ENCODE measurements around the gene SLIRP. TPM values are rescaled to one million over a fixed set of nuclear protein-coding genes. Genes with fewer than 3 reads are reported as not detected.
"Not testable (repeated sequence)": the region's sequence is repeated elsewhere in the genome, so short reads cannot be mapped to it uniquely, and the experiment has no call there.

SLIRP gene
- 618 TPM for polyA plus RNA-seq (2013, experiment 1 of 2)
- 553 TPM for polyA plus RNA-seq (2013, experiment 2 of 2)

DNA sequence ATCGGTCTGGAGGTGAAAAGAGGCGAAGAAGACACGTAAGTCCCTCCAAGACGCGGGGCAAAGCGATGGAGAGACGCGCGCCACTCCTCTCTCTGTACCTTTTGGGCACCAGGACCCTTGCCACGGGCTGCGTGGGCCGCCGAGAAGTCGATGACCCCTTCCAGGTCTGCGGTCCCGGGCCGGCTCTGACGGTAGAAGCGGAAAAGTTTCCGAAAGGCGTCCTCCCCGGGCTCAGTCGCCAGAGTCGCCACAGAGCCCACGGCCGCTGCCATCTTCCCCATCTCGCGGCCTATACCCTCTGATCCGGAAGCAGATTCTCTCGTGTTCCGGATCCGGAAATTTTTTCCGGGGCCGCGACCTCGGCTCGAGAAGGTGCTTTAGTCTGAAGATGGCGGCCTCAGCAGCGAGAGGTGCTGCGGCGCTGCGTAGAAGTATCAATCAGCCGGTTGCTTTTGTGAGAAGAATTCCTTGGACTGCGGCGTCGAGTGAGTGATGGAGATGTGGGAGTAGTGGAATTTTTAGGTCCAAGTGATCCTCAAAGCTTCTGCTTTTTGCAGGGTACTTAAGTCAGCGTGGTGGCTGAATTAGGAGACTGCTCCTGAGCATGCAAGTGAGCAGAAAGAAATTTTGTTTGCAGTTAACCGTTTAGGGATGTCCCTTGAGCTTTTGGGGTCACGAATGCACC, at the start of gene SLIRP, which contains the start of gene ALKBH1:
Gene SLIRP (plus strand): TSS at position 380 of the 685 bp plus-strand sequence. CDS start 9 bp downstream, at position 389.
Gene ALKBH1 (minus strand): TSS at position 300 of the 685 bp plus-strand sequence. CDS start 19 bp downstream, at position 281.
- H3K9ac ChIP-seq (ENCODE audit: low read depth, low read length): peak within 1 kb of the TSS; percentile 98
- WGBS: under 1% methylated on average over 49 of the region's 49 CpGs
- peak within 1 kb of the TSS; percentile 96 for H3K4me3 ChIP-seq (ENCODE audit: low read length)
- no peaks in the 10 kb centered on the region for H3K27me3 ChIP-seq (ENCODE audit: insufficient read depth, low read length)
- H3K27ac ChIP-seq (ENCODE audit: low read depth, low read length): peak within 1 kb of the TSS; percentile 55
- peaks cover 54% of the 10 kb centered on the region for H3K36me3 ChIP-seq (ENCODE audit: insufficient read depth, low read length)
- no peaks in the 10 kb centered on the region for H3K9me3 ChIP-seq (ENCODE audit: insufficient read depth, low read depth, low read length)
- peaks cover 14% of the 10 kb centered on the region; the same call in 1 of the 2 replicates for H3K4me1 ChIP-seq (ENCODE audit: insufficient read depth, low read length)

GRCh38 chr14:77659831-77660230, 48.1 kb upstream of the SLIRP start:
- WGBS: 97% methylated on average over 2 of the region's 2 CpGs
- Histone ChIP-seq H3K9me3 (ENCODE audit: insufficient read depth, low read depth, low read length) (no peaks in the 10 kb centered on the region), H3K27ac (ENCODE audit: low read depth, low read length) (no peak overlapping the region), H3K27me3 (ENCODE audit: insufficient read depth, low read length) (no peaks in the 10 kb centered on the region), H3K4me3 (ENCODE audit: low read length) (no peak overlapping the region), H3K4me1 (ENCODE audit: insufficient read depth, low read length) (peaks cover 13% of the 10 kb centered on the region; the same call in 1 of the 2 replicates), H3K9ac (ENCODE audit: low read depth, low read length) (no peak overlapping the region), H3K36me3 (ENCODE audit: insufficient read depth, low read length) (no peaks in the 10 kb centered on the region)

- Histone ChIP-seq H3K9me3 (ENCODE audit: insufficient read depth, low read depth, low read length) (no peaks in the 10 kb centered on the region), H3K27ac (ENCODE audit: low read depth, low read length) (no peak overlapping the region), H3K9ac (ENCODE audit: low read depth, low read length) (no peak overlapping the region), H3K27me3 (ENCODE audit: insufficient read depth, low read length) (no peaks in the 10 kb centered on the region), H3K4me1 (ENCODE audit: insufficient read depth, low read length) (peaks cover 13% of the 10 kb centered on the region; the same call in 1 of the 2 replicates), H3K4me3 (ENCODE audit: low read length) (no peak overlapping the region), H3K36me3 (ENCODE audit: insufficient read depth, low read length) (no peaks in the 10 kb centered on the region)
- WGBS: 91% methylated on average over 7 of the region's 7 CpGs
Measured at GRCh38 chr14:77660754-77661153, 47.1 kb upstream of the SLIRP start.

GRCh38 chr14:77661562-77661961, 46.3 kb upstream of the SLIRP start:
- H3K27ac ChIP-seq (ENCODE audit: low read depth, low read length); H3K27me3 ChIP-seq (ENCODE audit: insufficient read depth, low read length); H3K9ac ChIP-seq (ENCODE audit: low read depth, low read length); H3K9me3 ChIP-seq (ENCODE audit: insufficient read depth, low read depth, low read length); H3K4me3 ChIP-seq (ENCODE audit: low read length); H3K36me3 ChIP-seq (ENCODE audit: insufficient read depth, low read length): not testable (repeated sequence)
- 56% methylated on average over 7 of the region's 9 CpGs for WGBS
- peaks cover 13% of the 10 kb centered on the region; the same call in 1 of the 2 replicates for H3K4me1 ChIP-seq (ENCODE audit: insufficient read depth, low read length)

DNA sequence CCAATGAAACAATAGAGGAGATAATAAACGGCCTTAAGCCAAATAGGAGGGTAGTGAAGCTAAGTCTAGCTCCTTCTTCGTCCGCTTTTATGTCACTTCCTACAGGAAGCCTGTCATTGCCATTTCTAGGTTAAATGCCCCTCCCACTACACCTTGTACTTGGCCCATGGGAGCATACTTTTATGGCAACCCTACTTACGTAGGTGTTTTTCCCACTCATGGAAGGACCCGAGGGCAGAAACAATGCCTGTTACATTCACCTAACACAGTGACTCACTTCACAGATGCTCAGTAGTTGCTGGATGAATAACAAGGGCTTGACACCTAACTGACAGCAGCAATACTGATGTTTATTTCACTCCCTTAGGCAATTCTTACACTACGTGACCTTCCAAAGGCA, 44.6 kb upstream of the SLIRP start:
- no peaks in the 10 kb centered on the region for H3K27me3 ChIP-seq (ENCODE audit: insufficient read depth, low read length)
- H3K36me3 ChIP-seq (ENCODE audit: insufficient read depth, low read length): no peaks in the 10 kb centered on the region
- peaks cover 13% of the 10 kb centered on the region for H3K4me1 ChIP-seq (ENCODE audit: insufficient read depth, low read length)
- H3K4me3 ChIP-seq (ENCODE audit: low read length): no peak overlapping the region
- WGBS: 79% methylated on average over 6 of the region's 6 CpGs
- no peaks in the 10 kb centered on the region for H3K9me3 ChIP-seq (ENCODE audit: insufficient read depth, low read depth, low read length)
- no peak overlapping the region for H3K9ac ChIP-seq (ENCODE audit: low read depth, low read length)
- H3K27ac ChIP-seq (ENCODE audit: low read depth, low read length): no peak overlapping the region

GRCh38 chr14:77667331-77667730, 40.6 kb upstream of the SLIRP start:
- no peaks in the 10 kb centered on the region for H3K9me3 ChIP-seq (ENCODE audit: insufficient read depth, low read depth, low read length)
- no peak overlapping the region for H3K4me3 ChIP-seq (ENCODE audit: low read length)
- H3K27me3 ChIP-seq (ENCODE audit: insufficient read depth, low read length): no peaks in the 10 kb centered on the region
- no peak overlapping the region for H3K27ac ChIP-seq (ENCODE audit: low read depth, low read length)
- H3K36me3 ChIP-seq (ENCODE audit: insufficient read depth, low read length): peaks cover 5% of the 10 kb centered on the region; the same call in 1 of the 2 replicates
- H3K9ac ChIP-seq (ENCODE audit: low read depth, low read length): no peak overlapping the region
- H3K4me1 ChIP-seq (ENCODE audit: insufficient read depth, low read length): peaks cover under 1% of the 10 kb centered on the region; the same call in 1 of the 2 replicates

DNA sequence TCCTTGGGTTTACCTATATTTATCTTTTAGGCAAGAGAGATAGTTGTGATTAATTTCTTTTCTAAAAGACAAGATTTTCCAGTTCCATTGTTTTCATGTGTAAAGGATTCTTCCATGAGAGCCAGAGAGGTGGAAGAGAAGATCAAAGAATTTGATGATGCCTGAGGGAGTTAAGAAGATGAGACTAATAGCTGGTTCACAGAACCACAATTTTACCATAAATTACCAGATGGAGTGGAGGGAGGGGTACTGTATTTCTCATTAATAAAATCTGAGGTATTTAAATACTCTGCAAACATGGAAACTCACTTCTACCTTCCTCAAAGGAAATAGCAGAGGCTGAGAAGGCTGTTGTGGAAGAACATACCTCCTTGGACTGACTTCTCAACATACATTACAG, 34.7 kb upstream of the SLIRP start:
- Histone ChIP-seq H3K4me3 (ENCODE audit: low read length) (no peak overlapping the region), H3K4me1 (ENCODE audit: insufficient read depth, low read length) (no peaks in the 10 kb centered on the region; the same call in 1 of the 2 replicates), H3K36me3 (ENCODE audit: insufficient read depth, low read length) (peaks cover 58% of the 10 kb centered on the region), H3K9ac (ENCODE audit: low read depth, low read length) (no peak overlapping the region), H3K27ac (ENCODE audit: low read depth, low read length) (no peak overlapping the region), H3K9me3 (ENCODE audit: insufficient read depth, low read depth, low read length) (no peaks in the 10 kb centered on the region), H3K27me3 (ENCODE audit: insufficient read depth, low read length) (no peaks in the 10 kb centered on the region)

DNA sequence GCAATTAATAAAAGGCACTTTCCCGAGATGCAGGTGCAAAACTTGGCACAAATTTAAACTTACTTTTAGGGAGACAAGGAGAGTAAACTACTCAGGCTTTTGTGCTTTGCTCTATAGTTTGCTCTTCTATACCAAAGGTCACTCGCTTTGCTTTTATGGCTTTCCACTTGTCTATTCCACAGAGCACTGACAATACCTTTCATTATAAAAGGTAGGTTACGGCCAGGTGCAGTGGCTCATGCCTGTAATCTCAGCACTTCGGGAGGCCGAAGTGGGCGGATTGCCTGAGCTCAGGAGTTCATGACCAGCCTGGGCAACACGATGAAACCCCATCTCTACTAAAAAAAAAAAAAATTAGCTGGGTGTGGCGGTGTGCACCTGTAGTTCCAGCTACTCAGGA, 33.0 kb upstream of the SLIRP start:
- Histone ChIP-seq H3K4me1 (ENCODE audit: insufficient read depth, low read length) (no peaks in the 10 kb centered on the region), H3K4me3 (ENCODE audit: low read length) (no peak overlapping the region), H3K36me3 (ENCODE audit: insufficient read depth, low read length) (peaks cover 75% of the 10 kb centered on the region), H3K27me3 (ENCODE audit: insufficient read depth, low read length) (no peaks in the 10 kb centered on the region), H3K9ac (ENCODE audit: low read depth, low read length) (no peak overlapping the region), H3K9me3 (ENCODE audit: insufficient read depth, low read depth, low read length) (no peaks in the 10 kb centered on the region), H3K27ac (ENCODE audit: low read depth, low read length) (no peak overlapping the region)
- 92% methylated on average over 8 of the region's 8 CpGs for WGBS

DNA sequence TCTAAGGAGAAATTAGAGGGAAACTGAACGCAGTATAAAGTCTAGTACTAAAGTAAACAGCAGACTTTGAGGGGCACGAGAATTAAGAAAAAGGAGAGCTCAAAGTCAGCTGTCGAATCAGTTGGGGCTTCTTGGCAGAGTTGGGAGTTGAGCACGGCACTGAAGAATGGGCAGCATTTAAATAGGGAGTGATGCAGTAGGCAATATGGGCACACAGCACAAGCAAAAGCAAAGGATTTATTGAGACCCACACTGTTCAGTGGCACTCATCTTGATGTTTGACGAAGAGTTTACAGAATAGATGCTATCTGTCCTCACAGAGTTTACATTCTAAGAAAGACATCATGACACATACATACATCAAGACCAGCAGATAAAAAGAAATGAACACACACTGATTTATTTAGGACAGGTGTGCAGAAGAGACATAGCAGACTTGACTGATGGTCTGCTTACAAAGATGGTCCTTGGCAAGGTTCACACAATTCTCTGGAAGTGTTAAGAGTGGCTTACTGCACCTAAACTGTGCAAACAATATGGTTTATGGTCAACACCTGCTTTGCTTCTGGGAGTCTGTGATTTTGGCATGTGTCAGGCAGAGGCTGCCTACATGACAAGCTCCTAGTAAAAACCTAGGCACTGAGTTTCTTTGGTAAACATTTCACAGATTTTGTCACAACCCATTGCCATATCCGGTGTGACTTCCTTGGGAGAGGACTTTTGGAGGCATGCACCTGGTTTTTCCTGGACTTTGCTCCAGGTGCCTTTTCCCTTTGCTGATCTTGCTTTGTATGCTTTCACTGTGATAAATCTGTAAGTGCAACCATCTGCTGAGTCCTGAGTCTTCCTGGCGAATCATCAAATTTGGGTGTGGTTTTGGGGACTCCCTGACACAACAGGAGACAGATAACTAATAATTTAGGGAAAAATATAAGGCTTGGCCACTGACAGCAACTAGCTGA, 26.4 kb upstream of the SLIRP start:
- Histone ChIP-seq H3K9me3 (ENCODE audit: insufficient read depth, low read depth, low read length) (no peaks in the 10 kb centered on the region), H3K27ac (ENCODE audit: low read depth, low read length) (no peak overlapping the region), H3K4me3 (ENCODE audit: low read length) (no peak overlapping the region), H3K27me3 (ENCODE audit: insufficient read depth, low read length) (no peaks in the 10 kb centered on the region), H3K36me3 (ENCODE audit: insufficient read depth, low read length) (peaks cover 45% of the 10 kb centered on the region), H3K4me1 (ENCODE audit: insufficient read depth, low read length) (no peaks in the 10 kb centered on the region), H3K9ac (ENCODE audit: low read depth, low read length) (no peak overlapping the region)
- WGBS: 95% methylated on average over 7 of the region's 7 CpGs

DNA sequence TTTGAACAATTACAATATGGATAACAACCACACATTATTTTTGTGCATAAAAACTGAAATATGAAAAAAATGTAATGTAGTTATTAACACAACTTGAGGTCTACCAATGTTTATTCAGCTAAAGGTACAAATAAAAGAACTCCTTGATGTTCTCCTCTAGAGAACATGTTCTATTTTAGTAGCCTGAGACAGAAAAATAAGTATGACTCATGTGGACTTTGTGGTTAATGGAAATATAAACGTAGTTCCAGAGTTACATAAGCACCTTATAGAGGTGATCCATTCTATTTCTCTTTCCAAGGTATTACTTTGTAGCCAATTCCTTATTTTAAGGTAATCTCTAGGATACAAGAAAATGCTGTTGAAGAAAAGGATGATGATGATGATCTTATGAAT, 25.7 kb upstream of the SLIRP start:
- no peaks in the 10 kb centered on the region for H3K4me1 ChIP-seq (ENCODE audit: insufficient read depth, low read length)
- H3K9ac ChIP-seq (ENCODE audit: low read depth, low read length): no peak overlapping the region
- no peaks in the 10 kb centered on the region for H3K27me3 ChIP-seq (ENCODE audit: insufficient read depth, low read length)
- WGBS: 100% methylated on average over 1 of the region's 1 CpG
- no peak overlapping the region for H3K27ac ChIP-seq (ENCODE audit: low read depth, low read length)
- no peaks in the 10 kb centered on the region for H3K9me3 ChIP-seq (ENCODE audit: insufficient read depth, low read depth, low read length)
- H3K36me3 ChIP-seq (ENCODE audit: insufficient read depth, low read length): peaks cover 45% of the 10 kb centered on the region
- H3K4me3 ChIP-seq (ENCODE audit: low read length): no peak overlapping the region

- peaks cover 58% of the 10 kb centered on the region for H3K36me3 ChIP-seq (ENCODE audit: insufficient read depth, low read length)
Measured at GRCh38 chr14:77691259-77691658, 16.6 kb upstream of the SLIRP start.

More at GRCh38 chr14:77691259-77691658, 16.6 kb upstream of the SLIRP start:
- Histone ChIP-seq H3K4me3 (ENCODE audit: low read length) (no peak overlapping the region), H3K9me3 (ENCODE audit: insufficient read depth, low read depth, low read length) (no peaks in the 10 kb centered on the region), H3K4me1 (ENCODE audit: insufficient read depth, low read length) (peaks cover 16% of the 10 kb centered on the region; the same call in 1 of the 2 replicates), H3K9ac (ENCODE audit: low read depth, low read length) (no peak overlapping the region), H3K27ac (ENCODE audit: low read depth, low read length) (no peak overlapping the region), H3K27me3 (ENCODE audit: insufficient read depth, low read length) (no peaks in the 10 kb centered on the region)
- WGBS: 95% methylated on average over 2 of the region's 2 CpGs

Data from HUES64 (cell line).